Colonic mucosa (tissue), 4 donors: Measurements from ENCODE around the gene TRIM44. TPM values are rescaled to one million over a fixed set of nuclear protein-coding genes. Genes with fewer than 3 reads are reported as not detected.

Experiments used
- DNase-seq: peaks from one replicate; pipeline ENCODE4 v3.0.0-alpha.2; 2020
- H3K27ac ChIP-seq: fragments of 200-600 bp; one replicate; pipeline ENCODE4 v1.8.0; 2021
- H3K27me3 ChIP-seq: fragments of 200-600 bp; one replicate; pipeline ENCODE4 v1.8.0; 2021
- H3K36me3 ChIP-seq: fragments of 200-600 bp; one replicate; pipeline ENCODE4 v1.8.0; 2021
- H3K4me1 ChIP-seq: fragments of 200-600 bp; one replicate; pipeline ENCODE4 v1.8.0; 2021; ENCODE audit warnings: mild to moderate bottlenecking
- H3K4me3 ChIP-seq: fragments of 200-600 bp; one replicate; pipeline ENCODE4 v1.8.0; 2021
- H3K9ac ChIP-seq, 2 donors: one replicate each; pipeline ENCODE4 v1.7.0; 2013; ENCODE audit warnings: control low read depth in 2 of 2, low read depth in 2 of 2, low read length in 2 of 2
- H3K9me3 ChIP-seq: fragments of 200-600 bp; one replicate; pipeline ENCODE4 v1.8.0; 2021
- intact Hi-C: fragments of 100-400 bp; cut with DNase I; formaldehyde crosslinking; loops from one replicate; pipeline ENCODE4 v1.14.1; 2022
- total RNA-seq, 2 donors: library from RNA; stranded (reverse); fragmentation: NEBNext Ultra II Directional in 1 of 2; extraction: Animal tissue kit (Norgen Biotek cat#: 25700) in 1 of 2; gene quantifications; one replicate each; pipeline ENCODE4 v1.2.1, GENCODE V29; 2021
- TF ChIP-seq, protein P1 (sequence below): fragments of 200-600 bp; IDR thresholded peaks from one replicate; pipeline ENCODE4 v1.8.0; 2022; ENCODE audit warnings: antibody characterized with exemption, mild to moderate bottlenecking
- donor health status: healthy.
- donor health status: DM: no; HTN: no; CAD: no.
- donor health status: DM: no; HTN: no; CAD: no.

Gene TRIM44
- total RNA-seq, 2 donors from 2014 or later: 38.8 to 47.0 TPM

GRCh38 chr11:35675901-35676610 is 13.5 kb downstream of the TRIM44 start:
- no peaks in the 10 kb centered on the region for H3K4me1 ChIP-seq
- intact Hi-C loops: no loop called here
- TF ChIP-seq, protein P1, sequence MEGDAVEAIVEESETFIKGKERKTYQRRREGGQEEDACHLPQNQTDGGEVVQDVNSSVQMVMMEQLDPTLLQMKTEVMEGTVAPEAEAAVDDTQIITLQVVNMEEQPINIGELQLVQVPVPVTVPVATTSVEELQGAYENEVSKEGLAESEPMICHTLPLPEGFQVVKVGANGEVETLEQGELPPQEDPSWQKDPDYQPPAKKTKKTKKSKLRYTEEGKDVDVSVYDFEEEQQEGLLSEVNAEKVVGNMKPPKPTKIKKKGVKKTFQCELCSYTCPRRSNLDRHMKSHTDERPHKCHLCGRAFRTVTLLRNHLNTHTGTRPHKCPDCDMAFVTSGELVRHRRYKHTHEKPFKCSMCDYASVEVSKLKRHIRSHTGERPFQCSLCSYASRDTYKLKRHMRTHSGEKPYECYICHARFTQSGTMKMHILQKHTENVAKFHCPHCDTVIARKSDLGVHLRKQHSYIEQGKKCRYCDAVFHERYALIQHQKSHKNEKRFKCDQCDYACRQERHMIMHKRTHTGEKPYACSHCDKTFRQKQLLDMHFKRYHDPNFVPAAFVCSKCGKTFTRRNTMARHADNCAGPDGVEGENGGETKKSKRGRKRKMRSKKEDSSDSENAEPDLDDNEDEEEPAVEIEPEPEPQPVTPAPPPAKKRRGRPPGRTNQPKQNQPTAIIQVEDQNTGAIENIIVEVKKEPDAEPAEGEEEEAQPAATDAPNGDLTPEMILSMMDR: no peak
- no peaks in the 10 kb centered on the region for H3K9me3 ChIP-seq
- DNase-seq: no peak
- no peak overlapping the region for H3K27ac ChIP-seq
- H3K4me3 ChIP-seq: no peak overlapping the region
- H3K27me3 ChIP-seq: no peaks in the 10 kb centered on the region
- H3K36me3 ChIP-seq: no peaks in the 10 kb centered on the region
- H3K9ac ChIP-seq: no peak overlapping the region

DNA sequence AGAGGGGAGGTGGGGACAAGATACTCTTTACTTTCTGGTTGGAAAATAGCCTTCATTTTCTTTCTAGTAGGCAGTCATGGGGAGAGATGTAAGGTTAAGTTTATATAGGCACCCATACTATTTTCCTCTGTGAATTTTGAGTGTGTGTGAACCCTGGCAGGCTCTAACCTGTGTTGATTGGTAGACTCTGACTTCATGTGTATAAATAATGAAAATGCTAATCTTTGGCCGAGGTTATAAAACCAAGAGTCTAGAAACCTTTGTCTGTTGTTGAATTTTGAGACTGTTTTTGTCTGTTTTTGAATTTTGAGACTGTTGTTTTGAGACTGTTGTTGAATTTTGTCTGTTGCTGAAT is 14.0 kb downstream of the TRIM44 start:
- DNase-seq: no peak
- H3K4me3 ChIP-seq: no peak overlapping the region
- intact Hi-C loops: no loop called here
- no peak overlapping the region for H3K9ac ChIP-seq
- no peak overlapping the region for H3K27ac ChIP-seq
- TF ChIP-seq, protein P1: no peak
- no peaks in the 10 kb centered on the region for H3K4me1 ChIP-seq
- H3K9me3 ChIP-seq: no peaks in the 10 kb centered on the region
- no peaks in the 10 kb centered on the region for H3K27me3 ChIP-seq
- H3K36me3 ChIP-seq: no peaks in the 10 kb centered on the region

GRCh38 chr11:35677904-35678303 is 15.3 kb downstream of the TRIM44 start:
- intact Hi-C loops: no loop called here
- Histone ChIP-seq H3K4me3 (no peak overlapping the region), H3K9ac (no peak overlapping the region), H3K27ac (no peak overlapping the region), H3K9me3 (no peaks in the 10 kb centered on the region), H3K27me3 (no peaks in the 10 kb centered on the region), H3K36me3 (no peaks in the 10 kb centered on the region), H3K4me1 (peaks cover 6% of the 10 kb centered on the region)
- TF ChIP-seq, protein P1: no peak
- no peak for DNase-seq

DNA sequence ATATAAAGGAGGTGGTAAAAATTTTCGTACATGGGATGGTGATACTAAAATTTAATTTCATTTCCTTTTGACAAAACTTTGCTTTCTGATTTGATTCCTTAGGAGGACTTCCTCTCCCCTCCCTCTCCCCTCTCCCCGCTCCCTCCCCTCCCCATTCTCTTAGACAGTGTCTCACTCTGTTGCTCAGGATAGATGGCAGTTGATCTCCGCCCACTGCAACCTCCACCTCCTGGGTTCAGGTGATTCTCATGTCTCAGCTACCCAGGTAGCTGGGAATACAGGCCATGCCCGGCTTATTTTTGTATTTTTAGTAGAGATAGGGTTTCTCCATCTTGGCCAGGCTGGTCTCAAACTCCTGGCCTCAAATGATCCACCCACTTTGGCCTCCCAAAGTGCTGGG is 15.9 kb downstream of the TRIM44 start:
- H3K36me3 ChIP-seq: no peaks in the 10 kb centered on the region
- H3K9ac ChIP-seq: no peak overlapping the region
- no peak for DNase-seq
- no peak overlapping the region for H3K27ac ChIP-seq
- intact Hi-C loops: no loop called here
- peaks cover 12% of the 10 kb centered on the region for H3K4me1 ChIP-seq
- H3K4me3 ChIP-seq: no peak overlapping the region
- no peaks in the 10 kb centered on the region for H3K9me3 ChIP-seq
- TF ChIP-seq, protein P1: no peak
- no peaks in the 10 kb centered on the region for H3K27me3 ChIP-seq

- no peak for DNase-seq
- intact Hi-C loops: no loop called here
- TF ChIP-seq, protein P1: no peak
Observed at GRCh38 chr11:35678975-35679374, 16.4 kb downstream of the TRIM44 start.

More at GRCh38 chr11:35678975-35679374, 16.4 kb downstream of the TRIM44 start:
- H3K36me3 ChIP-seq: no peaks in the 10 kb centered on the region
- no peaks in the 10 kb centered on the region for H3K27me3 ChIP-seq
- no peak overlapping the region for H3K9ac ChIP-seq
- H3K4me3 ChIP-seq: no peak overlapping the region
- peaks cover 12% of the 10 kb centered on the region for H3K4me1 ChIP-seq
- H3K27ac ChIP-seq: no peak overlapping the region
- H3K9me3 ChIP-seq: no peaks in the 10 kb centered on the region
